Measurements from ENCODE around the gene PACRG.

The PACRG gene

DNA sequence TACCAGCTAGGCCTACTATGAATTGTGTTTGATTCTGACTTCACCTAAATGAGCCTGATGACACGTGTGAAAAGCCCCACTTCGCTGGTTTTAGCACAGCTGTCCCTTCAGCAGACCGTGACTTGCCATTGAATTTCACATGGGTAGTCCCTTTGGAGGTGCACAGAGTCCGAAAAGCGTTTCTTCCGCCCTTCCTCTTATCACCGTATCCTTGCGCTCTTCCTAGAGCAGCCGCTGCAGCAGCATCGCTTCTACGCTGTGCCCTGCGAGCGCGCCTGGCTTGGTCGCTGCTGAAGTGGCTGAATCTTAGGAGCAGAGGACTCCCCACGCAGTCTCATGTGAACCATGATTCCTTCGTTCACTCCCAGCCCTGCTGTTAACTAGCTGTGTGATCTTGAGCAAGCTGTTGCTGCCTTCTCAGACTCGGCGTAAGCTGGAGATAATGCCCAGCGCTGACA, 127.0 kb downstream of the PACRG start:
- ATAC-seq: no peak
- TF ChIP-seq, protein P1, sequence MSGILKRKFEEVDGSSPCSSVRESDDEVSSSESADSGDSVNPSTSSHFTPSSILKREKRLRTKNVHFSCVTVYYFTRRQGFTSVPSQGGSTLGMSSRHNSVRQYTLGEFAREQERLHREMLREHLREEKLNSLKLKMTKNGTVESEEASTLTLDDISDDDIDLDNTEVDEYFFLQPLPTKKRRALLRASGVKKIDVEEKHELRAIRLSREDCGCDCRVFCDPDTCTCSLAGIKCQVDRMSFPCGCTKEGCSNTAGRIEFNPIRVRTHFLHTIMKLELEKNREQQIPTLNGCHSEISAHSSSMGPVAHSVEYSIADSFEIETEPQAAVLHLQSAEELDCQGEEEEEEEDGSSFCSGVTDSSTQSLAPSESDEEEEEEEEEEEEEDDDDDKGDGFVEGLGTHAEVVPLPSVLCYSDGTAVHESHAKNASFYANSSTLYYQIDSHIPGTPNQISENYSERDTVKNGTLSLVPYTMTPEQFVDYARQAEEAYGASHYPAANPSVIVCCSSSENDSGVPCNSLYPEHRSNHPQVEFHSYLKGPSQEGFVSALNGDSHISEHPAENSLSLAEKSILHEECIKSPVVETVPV (CRISPR knock-in tag; IDR thresholded peaks at IDR 0.05): no peak
- no peak for TF ChIP-seq BACH2 (CRISPR knock-in tag; IDR thresholded peaks at IDR 0.05; ENCODE audit: borderline replicate concordance)
- TF ChIP-seq TCF4 (CRISPR knock-in tag; IDR thresholded peaks at IDR 0.05; ENCODE audit: borderline replicate concordance): no peak
- TF ChIP-seq ZNF70 (CRISPR knock-in tag; IDR thresholded peaks at IDR 0.05): no peak
- TF ChIP-seq GLIS3 (CRISPR knock-in tag; IDR thresholded peaks at IDR 0.05): no peak
- no peak for TF ChIP-seq ARNTL (CRISPR knock-in tag; IDR thresholded peaks at IDR 0.05; ENCODE audit: borderline replicate concordance, low read depth)
- TF ChIP-seq TOX (CRISPR knock-in tag; IDR thresholded peaks at IDR 0.05; ENCODE audit: borderline replicate concordance): no peak
- TF ChIP-seq, protein P2, sequence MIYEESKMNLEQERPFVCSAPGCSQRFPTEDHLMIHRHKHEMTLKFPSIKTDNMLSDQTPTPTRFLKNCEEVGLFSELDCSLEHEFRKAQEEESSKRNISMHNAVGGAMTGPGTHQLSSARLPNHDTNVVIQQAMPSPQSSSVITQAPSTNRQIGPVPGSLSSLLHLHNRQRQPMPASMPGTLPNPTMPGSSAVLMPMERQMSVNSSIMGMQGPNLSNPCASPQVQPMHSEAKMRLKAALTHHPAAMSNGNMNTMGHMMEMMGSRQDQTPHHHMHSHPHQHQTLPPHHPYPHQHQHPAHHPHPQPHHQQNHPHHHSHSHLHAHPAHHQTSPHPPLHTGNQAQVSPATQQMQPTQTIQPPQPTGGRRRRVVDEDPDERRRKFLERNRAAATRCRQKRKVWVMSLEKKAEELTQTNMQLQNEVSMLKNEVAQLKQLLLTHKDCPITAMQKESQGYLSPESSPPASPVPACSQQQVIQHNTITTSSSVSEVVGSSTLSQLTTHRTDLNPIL (CRISPR knock-in tag; IDR thresholded peaks at IDR 0.05; ENCODE audit: low read depth): no peak
- no peak for TF ChIP-seq ZC3H10 (CRISPR knock-in tag; IDR thresholded peaks at IDR 0.05)
- TF ChIP-seq ISL1 (CRISPR knock-in tag; IDR thresholded peaks at IDR 0.05): no peak
- no peak for TF ChIP-seq OSR1 (CRISPR knock-in tag; IDR thresholded peaks at IDR 0.05)
- TF ChIP-seq, protein P3, sequence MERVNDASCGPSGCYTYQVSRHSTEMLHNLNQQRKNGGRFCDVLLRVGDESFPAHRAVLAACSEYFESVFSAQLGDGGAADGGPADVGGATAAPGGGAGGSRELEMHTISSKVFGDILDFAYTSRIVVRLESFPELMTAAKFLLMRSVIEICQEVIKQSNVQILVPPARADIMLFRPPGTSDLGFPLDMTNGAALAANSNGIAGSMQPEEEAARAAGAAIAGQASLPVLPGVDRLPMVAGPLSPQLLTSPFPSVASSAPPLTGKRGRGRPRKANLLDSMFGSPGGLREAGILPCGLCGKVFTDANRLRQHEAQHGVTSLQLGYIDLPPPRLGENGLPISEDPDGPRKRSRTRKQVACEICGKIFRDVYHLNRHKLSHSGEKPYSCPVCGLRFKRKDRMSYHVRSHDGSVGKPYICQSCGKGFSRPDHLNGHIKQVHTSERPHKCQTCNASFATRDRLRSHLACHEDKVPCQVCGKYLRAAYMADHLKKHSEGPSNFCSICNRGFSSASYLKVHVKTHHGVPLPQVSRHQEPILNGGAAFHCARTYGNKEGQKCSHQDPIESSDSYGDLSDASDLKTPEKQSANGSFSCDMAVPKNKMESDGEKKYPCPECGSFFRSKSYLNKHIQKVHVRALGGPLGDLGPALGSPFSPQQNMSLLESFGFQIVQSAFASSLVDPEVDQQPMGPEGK (CRISPR knock-in tag; IDR thresholded peaks at IDR 0.05; ENCODE audit: borderline replicate concordance): no peak
- TF ChIP-seq RARB (CRISPR knock-in tag; IDR thresholded peaks at IDR 0.05): no peak
- TF ChIP-seq ESRRG (CRISPR knock-in tag; IDR thresholded peaks at IDR 0.05): no peak
- no peak for TF ChIP-seq ZNF8 (CRISPR knock-in tag; IDR thresholded peaks at IDR 0.05)

DNA sequence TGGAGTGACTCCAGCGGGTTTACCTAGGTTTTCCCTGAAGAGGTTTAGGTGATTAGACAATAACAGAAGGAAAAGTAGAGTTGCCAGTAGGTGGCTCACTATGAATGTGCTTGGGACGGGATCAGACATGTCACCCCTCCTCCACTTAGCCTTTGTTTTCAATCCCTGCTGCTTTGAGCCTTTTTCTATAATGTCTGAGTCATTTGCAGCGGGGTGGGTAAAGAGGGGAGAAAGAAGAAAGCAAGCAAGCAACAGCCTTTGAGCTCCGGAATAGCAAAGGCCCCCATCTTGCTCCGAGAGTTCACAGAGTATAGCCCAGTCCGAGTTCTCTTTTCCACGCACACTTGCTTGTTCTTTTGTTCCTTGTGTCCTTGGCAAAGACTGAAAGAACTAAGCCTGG, 129.1 kb downstream of the PACRG start:
- peak; percentile 98 for ATAC-seq

DNA sequence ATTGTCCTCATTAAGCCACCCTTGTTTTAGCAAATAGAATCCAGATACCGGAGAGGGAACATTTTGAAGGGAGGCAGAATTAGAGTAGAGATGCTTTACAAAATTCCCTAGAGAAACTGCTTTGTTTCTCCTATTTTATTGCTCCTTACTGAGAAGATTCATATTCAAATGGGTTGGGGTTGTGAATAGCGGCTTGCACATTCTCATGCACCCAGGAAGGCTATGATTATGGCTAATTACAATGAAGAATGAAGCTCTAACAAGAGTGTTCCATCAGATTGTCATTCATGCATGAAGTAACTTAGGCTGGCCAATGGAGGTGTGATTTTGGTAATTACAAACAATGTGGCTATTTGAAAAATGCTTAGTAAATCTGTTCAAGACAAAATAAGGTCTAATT, 129.6 kb downstream of the PACRG start:
- TF ChIP-seq, protein P4, sequence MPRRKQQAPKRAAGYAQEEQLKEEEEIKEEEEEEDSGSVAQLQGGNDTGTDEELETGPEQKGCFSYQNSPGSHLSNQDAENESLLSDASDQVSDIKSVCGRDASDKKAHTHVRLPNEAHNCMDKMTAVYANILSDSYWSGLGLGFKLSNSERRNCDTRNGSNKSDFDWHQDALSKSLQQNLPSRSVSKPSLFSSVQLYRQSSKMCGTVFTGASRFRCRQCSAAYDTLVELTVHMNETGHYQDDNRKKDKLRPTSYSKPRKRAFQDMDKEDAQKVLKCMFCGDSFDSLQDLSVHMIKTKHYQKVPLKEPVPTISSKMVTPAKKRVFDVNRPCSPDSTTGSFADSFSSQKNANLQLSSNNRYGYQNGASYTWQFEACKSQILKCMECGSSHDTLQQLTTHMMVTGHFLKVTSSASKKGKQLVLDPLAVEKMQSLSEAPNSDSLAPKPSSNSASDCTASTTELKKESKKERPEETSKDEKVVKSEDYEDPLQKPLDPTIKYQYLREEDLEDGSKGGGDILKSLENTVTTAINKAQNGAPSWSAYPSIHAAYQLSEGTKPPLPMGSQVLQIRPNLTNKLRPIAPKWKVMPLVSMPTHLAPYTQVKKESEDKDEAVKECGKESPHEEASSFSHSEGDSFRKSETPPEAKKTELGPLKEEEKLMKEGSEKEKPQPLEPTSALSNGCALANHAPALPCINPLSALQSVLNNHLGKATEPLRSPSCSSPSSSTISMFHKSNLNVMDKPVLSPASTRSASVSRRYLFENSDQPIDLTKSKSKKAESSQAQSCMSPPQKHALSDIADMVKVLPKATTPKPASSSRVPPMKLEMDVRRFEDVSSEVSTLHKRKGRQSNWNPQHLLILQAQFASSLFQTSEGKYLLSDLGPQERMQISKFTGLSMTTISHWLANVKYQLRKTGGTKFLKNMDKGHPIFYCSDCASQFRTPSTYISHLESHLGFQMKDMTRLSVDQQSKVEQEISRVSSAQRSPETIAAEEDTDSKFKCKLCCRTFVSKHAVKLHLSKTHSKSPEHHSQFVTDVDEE (CRISPR knock-in tag; IDR thresholded peaks at IDR 0.05): no peak
- TF ChIP-seq ESRRG (CRISPR knock-in tag; IDR thresholded peaks at IDR 0.05) (no peak), ZNF8 (CRISPR knock-in tag; IDR thresholded peaks at IDR 0.05) (no peak)
- ATAC-seq: no peak

More for the DNA sequence above, 129.1 kb downstream of the PACRG start:
- TF ChIP-seq, protein P3 (CRISPR knock-in tag; IDR thresholded peaks at IDR 0.05; ENCODE audit: borderline replicate concordance): peak; percentile 56; the same call in 1 of the 2 replicates
- TF ChIP-seq ZFP3 (CRISPR knock-in tag; IDR thresholded peaks at IDR 0.05) (0 out of 2 replicates have a peak, but pooled peaks have one; percentile 39), TCF4 (CRISPR knock-in tag; IDR thresholded peaks at IDR 0.05; ENCODE audit: borderline replicate concordance) (peak; percentile 18; the same call in 1 of the 2 replicates), BACH2 (CRISPR knock-in tag; IDR thresholded peaks at IDR 0.05; ENCODE audit: borderline replicate concordance) (no peak), ZC3H10 (CRISPR knock-in tag; IDR thresholded peaks at IDR 0.05) (no peak)

DNA sequence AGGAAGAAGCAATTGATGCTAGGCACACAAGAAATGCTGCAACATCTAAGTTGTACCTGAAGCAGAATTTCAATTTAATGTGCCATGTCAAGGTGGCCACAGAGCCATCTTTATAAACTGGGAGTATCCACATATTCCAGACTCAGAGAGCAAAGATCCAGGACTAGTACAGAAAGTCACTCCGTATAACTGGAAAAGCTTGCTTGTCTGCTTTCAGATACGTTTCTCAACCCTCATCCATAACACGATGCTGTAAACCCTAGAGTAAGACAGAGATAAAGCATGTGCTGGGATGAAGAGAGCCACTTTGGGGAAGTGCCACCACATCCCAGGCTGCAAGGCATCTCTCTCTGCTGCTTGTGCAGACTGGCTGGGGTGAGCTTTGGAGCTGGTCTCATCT, 134.7 kb downstream of the PACRG start:
- ATAC-seq: no peak
- TF ChIP-seq CSDC2 (CRISPR knock-in tag; IDR thresholded peaks at IDR 0.05) (no peak), ESRRG (CRISPR knock-in tag; IDR thresholded peaks at IDR 0.05) (no peak), ZC3H10 (CRISPR knock-in tag; IDR thresholded peaks at IDR 0.05) (no peak), OSR1 (CRISPR knock-in tag; IDR thresholded peaks at IDR 0.05) (no peak), ZNF8 (CRISPR knock-in tag; IDR thresholded peaks at IDR 0.05) (no peak), ZNF70 (CRISPR knock-in tag; IDR thresholded peaks at IDR 0.05) (no peak), ZFP3 (CRISPR knock-in tag; IDR thresholded peaks at IDR 0.05) (no peak), ARNTL (CRISPR knock-in tag; IDR thresholded peaks at IDR 0.05; ENCODE audit: borderline replicate concordance, low read depth) (no peak), ZFP30 (CRISPR knock-in tag; IDR thresholded peaks at IDR 0.05) (no peak), PPARA (CRISPR knock-in tag; IDR thresholded peaks at IDR 0.05; ENCODE audit: borderline replicate concordance) (no peak), GLIS3 (CRISPR knock-in tag; IDR thresholded peaks at IDR 0.05) (no peak), TOX (CRISPR knock-in tag; IDR thresholded peaks at IDR 0.05; ENCODE audit: borderline replicate concordance) (no peak), SNAI2 (CRISPR knock-in tag; IDR thresholded peaks at IDR 0.05) (no peak)
- TF ChIP-seq, protein P4 (CRISPR knock-in tag; IDR thresholded peaks at IDR 0.05): no peak
- TF ChIP-seq, protein P1 (CRISPR knock-in tag; IDR thresholded peaks at IDR 0.05): no peak
